Heart right ventricle (tissue), 16 donors: ENCODE data around the gene TENT5C. TPM values are rescaled to one million over a fixed set of nuclear protein-coding genes. Genes with fewer than 3 reads are reported as not detected.

Experiments
- ATAC-seq, 8 donors: fragments of 200-7000 bp; cut with Tn5 transposase; one replicate each; pipeline ENCODE4 v1.9.1; 2020; ENCODE audit warnings: mild to moderate bottlenecking in 8 of 8, moderate library complexity in 8 of 8, moderate number of reproducible peaks in 1 of 8
- DNase-seq, 2 donors: peaks; one replicate each; pipeline ENCODE4 v3.0.0-alpha.2; 2020
- H3K27ac ChIP-seq, 10 donors: fragments of 200-600 bp; sonication (generic) in 2 of 10; one replicate each; pipeline versions ENCODE4 v1.5.0 to v1.8.0; 2020 to 2022; ENCODE audit warnings: mild to moderate bottlenecking in 3 of 10
- H3K27me3 ChIP-seq, 7 donors: fragments of 200-600 bp; one replicate each; pipeline ENCODE4 v1.8.0; 2021 to 2022; ENCODE audit warnings: mild to moderate bottlenecking in 2 of 7
- H3K36me3 ChIP-seq, 9 donors: fragments of 200-600 bp; sonication (generic) in 1 of 9; one replicate each; pipeline versions ENCODE4 v1.5.0 to v1.8.0; 2020 to 2022; ENCODE audit warnings: mild to moderate bottlenecking in 2 of 9
- H3K4me1 ChIP-seq, 9 donors: fragments of 200-600 bp; sonication (generic) in 1 of 9; one replicate each; pipeline versions ENCODE4 v1.5.0 to v1.8.0; 2020 to 2022; ENCODE audit warnings: mild to moderate bottlenecking in 4 of 9
- H3K4me3 ChIP-seq, 10 donors: fragments of 200-600 bp; sonication (generic) in 2 of 10; one replicate each; pipeline versions ENCODE4 v1.5.0 to v1.8.0; 2020 to 2022; ENCODE audit warnings: mild to moderate bottlenecking in 7 of 10, moderate library complexity in 2 of 10
- H3K9me3 ChIP-seq, 11 donors: fragments of 200-600 bp in 10 of 11; sonication (generic) in 2 of 11; one replicate each; pipeline versions ENCODE4 v1.5.0 to v1.8.0; 2013 to 2022; ENCODE audit warnings: mild to moderate bottlenecking in 2 of 11, control low read depth in 1 of 11, moderate library complexity in 1 of 11
- CTCF ChIP-seq, 9 donors: fragments of 200-600 bp; sonication (generic) in 2 of 9; IDR thresholded peaks; one replicate each; pipeline versions ENCODE4 v1.5.0 to v1.8.0; 2021 to 2022; ENCODE audit warnings: antibody characterized with exemption in 9 of 9, mild to moderate bottlenecking in 5 of 9, moderate library complexity in 1 of 9
- WGBS, 2 donors: extraction: QIAGEN DNeasy Blood & Tissue Kit; methylation state at CpG; one replicate each; pipeline ENCODE4 v1.1.7; 2013; ENCODE audit warnings: inconsistent platforms in 1 of 2; 5-methylcytosine and 5-hydroxymethylcytosine counted together
- intact Hi-C, 10 donors: fragments of 100-400 bp; cut with DNase I; formaldehyde crosslinking; loops; one replicate each; pipeline versions ENCODE4 v1.11.1 to v1.14.2; 2022
- polyA plus RNA-seq, 2 donors: library from polyadenylated mRNA; stranded (reverse); fragments of 200-250 nt; gene quantifications; one replicate each; pipeline ENCODE4 v1.2.3, GENCODE V29; 2013
- total RNA-seq, 10 donors: library from RNA; stranded (reverse); fragmentation: NEBNext Ultra II Directional in 3 of 10; extraction: Animal tissue kit (Norgen Biotek cat#: 25700) in 3 of 10; gene quantifications; one replicate each; pipeline versions ENCODE4 v1.2.1 to v1.2.4, GENCODE V29; 2021 to 2023
- donor health status: Arrhythmogenic right ventricular cardiomyopathy.
- donor health status: ischemic (EF 13 %, LVEDD 7.1; RV severe dilation, severe dysfunction).
- donor health status: healthy with polysubstance abuse.
- donor health status: DM: no; HTN: yes; CAD: no.
- donor health status: DM: no; HTN: no; CAD: no.
- donor health status: ischemic (EF 25% LVEDD 6.9; RV normal size, moderate dysfunction).
- donor health status: ischemic (EF 25% LVEDD 5.7; RV mildly dilated, moderate dysfunction).
- donor health status: healthy.
- donor health status: DM: yes; HTN: yes; CAD: no.
- donor health status: Ischemic cardiomyopathy.
- donor health status: ischemic (EF 35%, LVEDD 5.7; RV mildly dilated, moderate dysfunction).
- donor health status: nonischemic (EF 11% LVEDD 7.7; RV severe dilation, severe dysfunction).
- donor health status: DM: yes; HTN: yes; CAD: no.
- donor health status: PGD.
- donor health status: ischemic (EF 29% LVEDD 5.4; RV normal size, mild dysfunction).
- donor health status: nonischemic (EF 23%, LVEDD 6.1; RV moderate dilation, normal function).

TENT5C gene
- total and polyA plus RNA-seq, 12 donors: 3.1 to 23.1 (median 10.2) TPM

DNA sequence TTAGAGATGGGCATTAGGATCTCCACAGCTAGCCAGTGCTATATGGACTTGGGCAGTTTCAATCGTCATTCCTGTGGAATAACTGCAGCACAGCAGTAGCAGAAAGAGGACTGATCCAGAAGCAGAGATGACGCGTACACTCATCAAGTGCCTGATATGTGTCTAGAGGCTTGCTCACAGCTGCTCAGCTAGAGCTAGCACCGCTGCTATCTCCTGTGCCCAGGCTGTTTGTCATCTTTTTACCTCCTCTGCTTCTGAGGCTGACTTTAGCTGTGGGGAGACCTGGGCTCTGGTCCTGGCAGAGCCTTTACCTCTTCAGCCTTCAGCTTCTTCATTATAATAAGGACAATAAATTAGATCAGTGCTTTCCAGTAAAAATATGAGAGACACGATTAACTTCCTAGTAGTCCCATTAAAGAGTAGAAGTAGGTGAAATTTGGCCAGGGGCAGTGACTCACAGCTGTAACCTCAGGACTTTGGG lies 5.3 kb downstream of the TENT5C start:
- H3K9me3 ChIP-seq: no peaks in the 10 kb centered on the region
- WGBS, 2 donors: 44 to 56% methylated on average over 5 of the region's 5 CpGs
- ATAC-seq (peak in 5 of 8 donors; percentile 14 to 64 (median 48)), DNase-seq (no peak)
- H3K27ac ChIP-seq: peak overlapping the region in 4 of 10 donors; percentile 1 to 35 (median 18)
- peaks cover 6 to 94% (median 44%) of the 10 kb centered on the region in 9 donors for H3K4me1 ChIP-seq
- H3K36me3 ChIP-seq: no peaks in the 10 kb centered on the region
- no peaks in the 10 kb centered on the region for H3K27me3 ChIP-seq
- H3K4me3 ChIP-seq: no peak overlapping the region
- TF ChIP-seq CTCF (IDR thresholded peaks at IDR 0.05): no peak
- intact Hi-C loops: loop anchor here in 2 of 10 donors (5.0 kb wide), 1 partner anchor 61 kb away; no protein-coding TSS in a partner anchor

- no peaks in the 10 kb centered on the region for H3K36me3 ChIP-seq
- ATAC-seq (no peak), DNase-seq (no peak)
- H3K27me3 ChIP-seq: no peaks in the 10 kb centered on the region
- H3K4me3 ChIP-seq: no peak overlapping the region
- H3K9me3 ChIP-seq: no peaks in the 10 kb centered on the region
- peak overlapping the region in 1 of 10 donors; percentile 69 for H3K27ac ChIP-seq
- H3K4me1 ChIP-seq: peaks cover 6 to 88% (median 44%) of the 10 kb centered on the region in 9 donors
- no peak for TF ChIP-seq CTCF (IDR thresholded peaks at IDR 0.05)
- intact Hi-C loops: loop anchor here in 2 of 10 donors (5.0 kb wide), 1 partner anchor 60 kb away; no protein-coding TSS in a partner anchor
- 65 to 73% methylated on average over 3 of the region's 3 CpGs for WGBS, 2 donors
Observed at GRCh38 chr1:117611894-117612483, 6.1 kb downstream of the TENT5C start.

DNA sequence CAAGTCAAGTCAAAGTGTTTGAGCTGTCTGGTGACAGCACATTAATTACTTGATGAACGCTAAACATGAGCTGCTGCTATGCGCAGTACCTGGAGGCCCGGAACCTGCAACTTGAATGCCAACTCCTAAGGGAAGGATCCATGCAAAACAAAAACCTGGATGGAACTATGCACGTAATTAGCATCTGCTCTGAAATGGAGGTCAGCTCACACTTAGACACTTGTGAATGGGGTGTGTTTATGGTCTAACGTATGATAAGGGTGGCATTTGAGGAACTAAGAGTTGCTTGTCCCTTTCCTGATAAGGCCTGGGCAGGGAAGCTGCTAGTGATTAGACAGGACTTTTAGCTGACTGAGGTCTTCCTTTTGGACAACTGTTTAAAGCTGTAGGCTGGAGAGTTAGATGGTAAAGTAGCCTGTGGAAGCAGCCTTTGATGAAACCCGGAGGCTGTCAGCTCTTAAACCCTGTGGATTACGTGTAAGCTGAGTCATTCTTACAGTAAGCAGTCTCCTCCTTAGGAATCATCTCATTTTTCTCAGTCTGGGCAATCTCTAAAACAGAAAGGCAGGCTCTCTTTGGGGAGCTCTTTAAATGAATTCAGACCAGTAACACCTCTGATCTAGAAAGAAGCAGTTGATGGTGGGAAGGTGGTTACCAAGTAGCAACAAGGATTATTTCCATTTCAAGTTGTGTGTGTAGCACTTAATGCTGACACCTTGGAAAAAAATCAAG lies 6.8 kb downstream of the TENT5C start:
- Histone ChIP-seq H3K36me3 (no peaks in the 10 kb centered on the region), H3K4me3 (no peak overlapping the region), H3K27ac (peak overlapping the region in 7 of 10 donors; percentile 19 to 69 (median 37)), H3K9me3 (no peaks in the 10 kb centered on the region), H3K4me1 (peaks cover 0 to 86% (median 44%) of the 10 kb centered on the region in 9 donors), H3K27me3 (no peaks in the 10 kb centered on the region)
- DNase-seq: no peak
- 34 to 39% methylated on average over 7 of the region's 7 CpGs for WGBS, 2 donors
- no peak for TF ChIP-seq CTCF (IDR thresholded peaks at IDR 0.05)
- intact Hi-C loops: loop anchor here in 2 of 10 donors (5.0 kb wide), 1 partner anchor 60 kb away; no protein-coding TSS in a partner anchor
- peak in 6 of 8 donors; percentile 8 to 46 (median 36) for ATAC-seq

DNA sequence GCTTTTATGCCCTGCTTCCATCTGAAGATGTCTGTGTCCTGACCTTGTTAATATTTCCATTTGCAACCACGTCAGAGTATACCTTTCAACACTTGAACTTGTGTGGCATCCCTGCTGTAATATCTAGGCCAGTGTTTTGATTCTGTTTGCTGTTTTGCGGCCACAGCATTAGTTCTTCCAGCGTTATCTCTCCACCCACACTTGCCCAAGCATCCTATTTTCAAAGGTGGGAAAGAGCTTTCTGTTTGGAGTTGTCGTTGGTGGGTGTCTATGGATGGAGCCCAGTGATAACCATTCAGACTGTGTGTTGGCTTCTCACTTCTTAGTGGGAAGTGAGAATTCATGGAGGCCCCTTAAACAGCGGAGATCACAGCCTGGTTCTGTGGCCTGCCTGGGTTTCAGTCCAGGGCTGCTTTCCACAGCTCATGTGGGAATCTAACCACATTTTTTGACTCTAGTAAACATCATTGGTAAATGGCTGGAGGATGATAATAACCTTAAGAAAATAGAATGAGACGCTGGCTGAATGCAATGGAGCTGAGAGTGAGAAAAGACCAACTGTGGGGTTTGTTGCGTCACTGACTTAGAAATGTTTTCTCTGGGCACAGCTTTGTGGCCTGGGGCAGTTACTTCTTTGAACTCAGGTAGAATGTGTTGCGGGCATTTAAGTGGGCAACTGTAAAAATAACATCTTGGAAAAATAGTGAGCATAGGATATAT lies 7.6 kb downstream of the TENT5C start:
- Histone ChIP-seq H3K9me3 (no peaks in the 10 kb centered on the region), H3K4me3 (no peak overlapping the region), H3K27ac (peak overlapping the region in 6 of 10 donors; percentile 19 to 69 (median 34)), H3K36me3 (no peaks in the 10 kb centered on the region), H3K4me1 (peaks cover 0 to 83% (median 44%) of the 10 kb centered on the region in 9 donors), H3K27me3 (no peaks in the 10 kb centered on the region)
- intact Hi-C loops: loop anchor here in 2 of 10 donors (5.0 kb wide), 1 partner anchor 59 kb away; no protein-coding TSS in a partner anchor
- DNase-seq: no peak
- peak in 3 of 8 donors; percentile 8 to 17 (median 15) for ATAC-seq
- TF ChIP-seq CTCF (IDR thresholded peaks at IDR 0.05): no peak
- 59 to 60% methylated on average over 8 of the region's 8 CpGs for WGBS, 2 donors
